Prostate gland (tissue), 2 donors: ENCODE measurements around the gene C3orf20. TPM values are rescaled to one million over a fixed set of nuclear protein-coding genes. Genes with fewer than 3 reads are reported as not detected.

ENCODE experiments used
- DNase-seq: peaks from one replicate; pipeline ENCODE4 v3.0.0-alpha.2; 2019; ENCODE audit warnings: low spot score
- H3K27ac ChIP-seq, 2 donors: fragments of 200-600 bp; sonication (generic); 2 replicates each; pipeline ENCODE4 v1.5.1; 2017 to 2019
- H3K27me3 ChIP-seq: fragments of 200-600 bp; sonication (generic); replicated peaks from 2 replicates; pipeline ENCODE4 v1.5.1; 2019; ENCODE audit not compliant: insufficient read depth
- H3K36me3 ChIP-seq, 2 donors: fragments of 200-600 bp; sonication (generic); 1 replicate in 1 of 2; 2 replicates in 1 of 2; pipeline versions ENCODE4 v1.5.1 to v1.8.1; 2017 to 2019
- H3K4me1 ChIP-seq: fragments of 200-600 bp; sonication (generic); replicated peaks from 2 replicates; pipeline ENCODE4 v1.5.1; 2019
- H3K4me3 ChIP-seq, 2 donors: fragments of 200-600 bp; sonication (generic); 2 replicates each; pipeline ENCODE4 v1.5.1; 2017 to 2019
- H3K9me3 ChIP-seq: fragments of 200-600 bp; sonication (generic); 2 replicates; pipeline ENCODE4 v1.5.1; 2017
- POLR2A ChIP-seq: fragments of 450-650 bp; IDR thresholded peaks from one replicate; pipeline ENCODE4 v1.6.1; 2016; ENCODE audit warnings: antibody characterized with exemption, mild to moderate bottlenecking
- POLR2AphosphoS5 ChIP-seq: sonication (generic); formaldehyde crosslinking; IDR thresholded peaks from one replicate; pipeline ENCODE4 v1.6.1; 2017; ENCODE audit warnings: antibody characterized with exemption
- WGBS: methylation state at CpG from one replicate; pipeline ENCODE4 v1.1.5; 2018; 5-methylcytosine and 5-hydroxymethylcytosine counted together
- intact Hi-C: fragments of 100-400 bp; cut with DNase I; formaldehyde crosslinking; loops from one replicate; pipeline ENCODE4 v1.14.2; 2022
- total RNA-seq, 2 donors: library from RNA; depleted of rRNA; stranded (reverse); fragments of >200 nt; gene quantifications; one replicate each; pipeline ENCODE4 v1.1.0, GENCODE V29; 2016
- TF ChIP-seq, protein P1 (sequence below), 4 experiments: fragments of 200-600 bp in 2 of 4; fragments of 450-650 bp in 2 of 4; sonication (generic) in 2 of 4; IDR thresholded peaks; 1 replicate in 3 of 4; 2 replicates in 1 of 4; pipeline ENCODE4 v1.5.1; 2016 to 2019; ENCODE audit warnings: antibody characterized with exemption in 4 of 4, mild to moderate bottlenecking in 2 of 4, moderate library complexity in 2 of 4

The C3orf20 gene
- total RNA-seq, 2 donors from 2014 or later: 0.28 TPM; not detected in 1

DNA sequence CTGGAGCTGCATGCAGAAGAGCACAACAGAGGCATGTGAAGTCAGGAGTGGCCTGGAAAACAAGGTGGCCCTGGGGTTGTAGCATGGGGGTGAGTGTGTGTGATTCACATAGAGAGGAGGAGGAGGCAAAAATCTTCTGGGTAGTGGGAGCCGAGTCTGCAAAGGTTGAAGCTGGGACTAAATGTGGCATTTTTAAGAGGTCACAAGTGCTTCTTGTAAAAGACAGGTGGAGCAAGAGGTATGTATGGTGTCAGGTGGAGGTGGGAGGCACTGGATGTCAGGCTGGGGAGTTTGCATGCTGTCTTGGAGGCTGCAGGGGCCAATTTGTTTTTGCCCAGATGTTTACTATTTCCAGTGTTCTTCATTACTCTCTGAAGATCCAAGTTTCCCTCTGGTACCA, 42.4 kb downstream of the C3orf20 start:
- H3K27me3 ChIP-seq: no peaks in the 10 kb centered on the region
- no peak overlapping the region for H3K27ac ChIP-seq
- DNase-seq: no peak
- H3K4me3 ChIP-seq: no peak overlapping the region
- H3K4me1 ChIP-seq: no peaks in the 10 kb centered on the region
- 24% methylated on average over 1 of the region's 1 CpG for WGBS
- TF ChIP-seq POLR2AphosphoS5 (no peak), POLR2A (no peak)
- TF ChIP-seq, protein P1, sequence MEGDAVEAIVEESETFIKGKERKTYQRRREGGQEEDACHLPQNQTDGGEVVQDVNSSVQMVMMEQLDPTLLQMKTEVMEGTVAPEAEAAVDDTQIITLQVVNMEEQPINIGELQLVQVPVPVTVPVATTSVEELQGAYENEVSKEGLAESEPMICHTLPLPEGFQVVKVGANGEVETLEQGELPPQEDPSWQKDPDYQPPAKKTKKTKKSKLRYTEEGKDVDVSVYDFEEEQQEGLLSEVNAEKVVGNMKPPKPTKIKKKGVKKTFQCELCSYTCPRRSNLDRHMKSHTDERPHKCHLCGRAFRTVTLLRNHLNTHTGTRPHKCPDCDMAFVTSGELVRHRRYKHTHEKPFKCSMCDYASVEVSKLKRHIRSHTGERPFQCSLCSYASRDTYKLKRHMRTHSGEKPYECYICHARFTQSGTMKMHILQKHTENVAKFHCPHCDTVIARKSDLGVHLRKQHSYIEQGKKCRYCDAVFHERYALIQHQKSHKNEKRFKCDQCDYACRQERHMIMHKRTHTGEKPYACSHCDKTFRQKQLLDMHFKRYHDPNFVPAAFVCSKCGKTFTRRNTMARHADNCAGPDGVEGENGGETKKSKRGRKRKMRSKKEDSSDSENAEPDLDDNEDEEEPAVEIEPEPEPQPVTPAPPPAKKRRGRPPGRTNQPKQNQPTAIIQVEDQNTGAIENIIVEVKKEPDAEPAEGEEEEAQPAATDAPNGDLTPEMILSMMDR (IDR thresholded peaks at IDR 0.05): no peak
- no peaks in the 10 kb centered on the region for H3K36me3 ChIP-seq
- intact Hi-C loops: no loop called here
- H3K9me3 ChIP-seq: no peaks in the 10 kb centered on the region

DNA sequence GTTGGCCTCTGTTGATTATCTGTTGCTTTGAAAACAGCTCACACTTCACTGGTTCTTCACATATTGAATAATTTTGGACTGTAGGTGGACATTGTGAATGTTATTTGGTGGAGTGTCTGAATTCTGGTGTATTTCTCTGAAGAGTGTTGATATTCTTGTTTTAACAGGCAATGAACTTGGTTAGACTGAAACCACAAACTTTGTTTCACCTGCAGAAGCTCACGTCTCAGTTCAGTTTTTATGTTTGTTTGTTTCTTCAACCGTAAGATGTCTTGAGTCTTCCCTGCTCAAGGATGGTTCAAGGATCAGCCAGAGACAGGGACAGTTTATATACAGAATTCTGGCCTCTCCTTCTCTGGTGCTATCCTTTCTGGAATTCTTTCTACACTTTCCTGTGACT, 43.6 kb downstream of the C3orf20 start:
- no peak overlapping the region for H3K27ac ChIP-seq
- no peaks in the 10 kb centered on the region for H3K4me1 ChIP-seq
- H3K4me3 ChIP-seq: no peak overlapping the region
- intact Hi-C loops: no loop called here
- no peaks in the 10 kb centered on the region for H3K27me3 ChIP-seq
- DNase-seq: no peak
- WGBS: 89% methylated on average over 2 of the region's 2 CpGs
- TF ChIP-seq, protein P1 (IDR thresholded peaks at IDR 0.05): no peak
- no peak for TF ChIP-seq POLR2AphosphoS5
- H3K36me3 ChIP-seq: no peaks in the 10 kb centered on the region
- no peaks in the 10 kb centered on the region for H3K9me3 ChIP-seq

DNA sequence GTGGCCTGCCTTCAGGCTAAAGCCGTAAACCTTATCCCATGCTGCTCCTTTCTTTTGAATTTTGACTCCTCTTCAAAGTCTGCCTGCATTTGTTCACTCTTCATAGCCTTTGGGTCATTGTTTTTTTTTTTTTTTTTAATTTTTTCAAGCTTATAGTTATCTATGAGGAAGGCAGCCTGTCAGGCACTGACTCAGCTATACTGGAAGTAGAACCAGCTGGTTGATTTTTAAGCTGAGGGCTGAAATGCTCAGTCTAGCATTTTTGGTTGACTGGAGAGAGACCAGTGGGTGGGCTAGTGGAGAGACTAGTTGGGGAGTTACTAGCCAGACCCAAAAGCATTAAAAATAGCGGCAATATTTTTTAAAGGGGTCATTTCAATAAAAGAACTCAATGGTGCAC, 44.1 kb downstream of the C3orf20 start:
- Histone ChIP-seq H3K4me1 (no peaks in the 10 kb centered on the region), H3K36me3 (no peaks in the 10 kb centered on the region), H3K27me3 (no peaks in the 10 kb centered on the region), H3K27ac (no peak overlapping the region), H3K9me3 (no peaks in the 10 kb centered on the region), H3K4me3 (no peak overlapping the region)
- DNase-seq: no peak
- no peak for TF ChIP-seq POLR2A
- TF ChIP-seq POLR2AphosphoS5: no peak
- TF ChIP-seq, protein P1 (IDR thresholded peaks at IDR 0.05): no peak
- intact Hi-C loops: no loop called here
- 92% methylated on average over 2 of the region's 2 CpGs for WGBS

DNA sequence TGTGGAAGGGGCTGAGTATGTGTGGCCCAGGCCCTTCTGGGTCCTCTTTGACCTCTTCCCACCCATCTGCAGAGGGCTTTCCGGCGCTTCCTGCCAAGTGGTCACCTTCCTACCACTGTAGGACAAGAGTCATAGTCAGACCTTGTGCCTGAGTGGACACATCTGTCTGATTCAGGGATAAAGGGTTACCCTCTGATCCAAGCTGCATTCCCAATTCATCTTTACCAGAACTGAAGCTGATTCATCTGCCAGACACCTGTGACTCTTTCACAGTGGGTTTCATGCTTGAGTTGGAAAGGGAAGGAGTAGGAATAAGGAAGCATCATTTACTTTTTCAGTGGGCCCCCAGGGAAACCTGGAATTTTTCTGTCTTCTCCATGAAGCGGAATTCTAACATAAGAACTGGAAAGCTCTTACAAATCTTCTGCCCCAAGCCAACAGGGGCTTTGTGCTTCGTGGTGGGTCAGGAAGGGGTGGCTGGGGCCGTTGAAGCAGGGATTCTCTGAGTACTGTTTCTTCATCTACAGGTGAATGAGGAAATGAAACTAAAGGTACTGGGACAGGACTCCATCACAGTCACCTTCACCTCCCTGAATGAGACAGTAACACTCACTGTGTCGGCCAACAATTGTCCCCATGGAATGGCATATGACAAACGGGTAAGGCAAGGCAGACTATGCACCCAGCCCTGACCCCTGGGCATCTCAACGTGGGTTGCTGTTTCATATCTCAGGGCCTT, 46.4 kb downstream of the C3orf20 start:
- WGBS: 89% methylated on average over 8 of the region's 8 CpGs
- intact Hi-C loops: no loop called here
- Histone ChIP-seq H3K36me3 (no peaks in the 10 kb centered on the region), H3K4me1 (no peaks in the 10 kb centered on the region), H3K4me3 (no peak overlapping the region), H3K27me3 (no peaks in the 10 kb centered on the region), H3K27ac (no peak overlapping the region), H3K9me3 (no peaks in the 10 kb centered on the region)
- DNase-seq: no peak
- TF ChIP-seq, protein P1 (IDR thresholded peaks at IDR 0.05): no peak
- TF ChIP-seq POLR2AphosphoS5 (no peak), POLR2A (no peak)

DNA sequence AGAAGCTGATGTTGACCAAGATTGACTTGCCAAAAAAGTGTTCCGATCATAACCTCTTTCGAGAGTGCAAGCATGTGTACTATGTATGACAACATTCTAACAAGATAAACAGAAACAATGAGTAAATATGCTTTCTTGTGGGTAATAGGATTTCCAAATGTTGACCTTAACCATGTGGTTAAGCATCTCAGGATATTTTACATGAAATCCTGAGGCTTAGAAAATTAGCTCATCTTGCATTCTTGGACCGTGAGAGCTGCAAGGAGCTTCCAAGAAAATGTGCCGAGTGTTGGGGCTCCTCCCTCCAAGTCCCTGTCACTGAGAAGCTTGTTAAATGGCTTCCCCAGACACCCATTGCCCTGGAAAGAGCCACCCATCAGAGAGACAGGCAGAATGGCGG, 50.1 kb downstream of the C3orf20 start:
- Histone ChIP-seq H3K4me1 (no peaks in the 10 kb centered on the region), H3K27me3 (no peaks in the 10 kb centered on the region), H3K36me3 (no peaks in the 10 kb centered on the region), H3K9me3 (no peaks in the 10 kb centered on the region), H3K4me3 (no peak overlapping the region), H3K27ac (no peak overlapping the region)
- 16% methylated on average over 5 of the region's 5 CpGs for WGBS
- DNase-seq: no peak
- TF ChIP-seq POLR2A (no peak), POLR2AphosphoS5 (no peak)
- TF ChIP-seq, protein P1 (IDR thresholded peaks at IDR 0.05): no peak
- intact Hi-C loops: no loop called here
